ENCODE measurements around the gene ACBD6.

- TF ChIP-seq CTCF (IDR thresholded peaks at IDR 0.05) (no peak), POLR2A (IDR thresholded peaks at IDR 0.05; ENCODE audit: low read depth) (no peak), POLR2AphosphoS5 (IDR thresholded peaks at IDR 0.05) (no peak)
These were observed 95.3 kb downstream of the ACBD6 start for GRCh38 chr1:180407051-180407450.
